ENCODE data around the gene ARHGEF11.

Gene ARHGEF11

GRCh38 chr1:156900896-156901589, 144.5 kb downstream of the ARHGEF11 start:
- DNase-seq (ENCODE audit: low spot score): no peak
- TF ChIP-seq CTCF (IDR thresholded peaks at IDR 0.05; ENCODE audit: extremely low read depth, missing control alignments): no peak

GRCh38 chr1:156899956-156900718, 145.4 kb downstream of the ARHGEF11 start:
- TF ChIP-seq CTCF (IDR thresholded peaks at IDR 0.05; ENCODE audit: extremely low read depth, missing control alignments): no peak
- DNase-seq (ENCODE audit: low spot score): no peak

- no peak for DNase-seq (ENCODE audit: low spot score)
- no peak for TF ChIP-seq CTCF (IDR thresholded peaks at IDR 0.05; ENCODE audit: extremely low read depth, missing control alignments)
Measured at GRCh38 chr1:156898971-156899664, 146.4 kb downstream of the ARHGEF11 start.

GRCh38 chr1:156898161-156898566, 147.4 kb downstream of the ARHGEF11 start:
- no peak for TF ChIP-seq CTCF (IDR thresholded peaks at IDR 0.05; ENCODE audit: extremely low read depth, missing control alignments)
- no peak for DNase-seq (ENCODE audit: low spot score)

GRCh38 chr1:156897078-156897825, 148.3 kb downstream of the ARHGEF11 start:
- no peak for DNase-seq (ENCODE audit: low spot score)
- no peak for TF ChIP-seq CTCF (IDR thresholded peaks at IDR 0.05; ENCODE audit: extremely low read depth, missing control alignments)

GRCh38 chr1:156896490-156897033, 149.0 kb downstream of the ARHGEF11 start:
- TF ChIP-seq CTCF (IDR thresholded peaks at IDR 0.05; ENCODE audit: extremely low read depth, missing control alignments): no peak
- no peak for DNase-seq (ENCODE audit: low spot score)
